Hepatocyte (in vitro differentiated cells): ENCODE data around the gene FKBP4. TPM values are rescaled to one million over a fixed set of nuclear protein-coding genes. Genes with fewer than 3 reads are reported as not detected.

Experiments used
- DNase-seq: peaks from one replicate; pipeline ENCODE4 v3.0.0-alpha.2; 2016; ENCODE audit warnings: low spot score
- H2AFZ ChIP-seq: fragments of 200-600 bp; sonication (generic); 2 replicates; pipeline ENCODE4 v1.6.0; 2016; ENCODE audit warnings: antibody characterized with exemption, mild to moderate bottlenecking
- H3K27ac ChIP-seq: fragments of 200-600 bp; sonication (generic); 2 replicates; pipeline ENCODE4 v1.5.1; 2016; ENCODE audit warnings: mild to moderate bottlenecking
- H3K27me3 ChIP-seq: fragments of 200-600 bp; sonication (generic); 2 replicates; pipeline ENCODE4 v1.6.1; 2016
- H3K36me3 ChIP-seq: fragments of 200-600 bp; sonication (generic); replicated peaks from 2 replicates; pipeline ENCODE4 v1.5.1; 2016; ENCODE audit warnings: low read depth; ENCODE audit not compliant: insufficient read depth
- H3K4me1 ChIP-seq: fragments of 200-600 bp; sonication (generic); 2 replicates; pipeline ENCODE4 v1.5.1; 2016; ENCODE audit warnings: mild to moderate bottlenecking, moderate library complexity; ENCODE audit not compliant: insufficient read depth
- H3K4me2 ChIP-seq: fragments of 200-600 bp; sonication (generic); 2 replicates; pipeline ENCODE4 v1.6.0; 2016
- H3K4me3 ChIP-seq: fragments of 200-600 bp; sonication (generic); 2 replicates; pipeline ENCODE4 v1.5.1; 2016; ENCODE audit warnings: mild to moderate bottlenecking
- H3K79me2 ChIP-seq: fragments of 200-600 bp; sonication (generic); 2 replicates; pipeline ENCODE4 v1.6.0; 2017; ENCODE audit warnings: mild to moderate bottlenecking
- H3K9me2 ChIP-seq: fragments of 200-600 bp; sonication (generic); replicated peaks from 2 replicates; pipeline ENCODE4 v1.6.0; 2017; ENCODE audit warnings: mild to moderate bottlenecking; ENCODE audit not compliant: insufficient read depth
- H3K9me3 ChIP-seq: fragments of 200-600 bp; sonication (generic); 2 replicates; pipeline ENCODE4 v1.5.1; 2016; ENCODE audit warnings: low read depth, mild to moderate bottlenecking
- H4K20me1 ChIP-seq: fragments of 200-600 bp; sonication (generic); 2 replicates; pipeline ENCODE4 v1.6.0; 2016; ENCODE audit warnings: mild to moderate bottlenecking; ENCODE audit not compliant: insufficient read depth, poor library complexity, severe bottlenecking
- CTCF ChIP-seq: fragments of 200-600 bp; sonication (generic); IDR thresholded peaks from 2 replicates; pipeline ENCODE4 v1.5.1; 2016; ENCODE audit warnings: antibody characterized with exemption, mild to moderate bottlenecking; ENCODE audit not compliant: poor library complexity
- EZH2 ChIP-seq: fragments of 200-600 bp; sonication (generic); IDR thresholded peaks from 2 replicates; pipeline ENCODE4 v1.6.1; 2016; ENCODE audit warnings: antibody characterized with exemption, mild to moderate bottlenecking, borderline replicate concordance
- EZH2phosphoT487 ChIP-seq: fragments of 200-600 bp; sonication (generic); IDR thresholded peaks from one replicate; pipeline ENCODE4 v1.6.1; 2018; ENCODE audit warnings: antibody characterized with exemption, mild to moderate bottlenecking, low read depth, moderate library complexity; ENCODE audit not compliant: unreplicated experiment, severe bottlenecking
- WGBS: methylation state at CpG from one replicate; pipeline ENCODE4 v1.1.6; 2016; ENCODE audit warnings: low lambda C conversion rate; ENCODE audit errors: missing lambda C conversion rate; 5-methylcytosine and 5-hydroxymethylcytosine counted together
- polyA plus RNA-seq: library from polyadenylated mRNA; unstranded; fragments of >200 nt; fragmentation: Nextera tagmentation; extraction: Ambion mirVana; gene quantifications from 2 replicates; pipeline ENCODE4 v1.2.1, GENCODE V29; 2016
- total RNA-seq: library from RNA; depleted of rRNA; stranded (reverse); fragments of >200 nt; gene quantifications from 2 replicates; pipeline ENCODE4 v1.2.3, GENCODE V29; 2014

The FKBP4 gene
- total and polyA plus RNA-seq, 2 experiments from 2014 or later: 52.1 to 77.9 TPM

- H2AFZ ChIP-seq: no peak overlapping the region
- no peaks in the 10 kb centered on the region for H3K9me3 ChIP-seq
- no peaks in the 10 kb centered on the region for H4K20me1 ChIP-seq
- TF ChIP-seq EZH2phosphoT487 (no peak), CTCF (no peak), EZH2 (no peak)
- no peak for DNase-seq
- 83% methylated on average over 19 of the region's 19 CpGs for WGBS
- H3K27ac ChIP-seq: no peak overlapping the region
- no peaks in the 10 kb centered on the region for H3K9me2 ChIP-seq
- H3K36me3 ChIP-seq: no peaks in the 10 kb centered on the region
- no peak overlapping the region for H3K4me3 ChIP-seq
- no peaks in the 10 kb centered on the region for H3K4me1 ChIP-seq
- no peak overlapping the region for H3K4me2 ChIP-seq
- H3K27me3 ChIP-seq: no peaks in the 10 kb centered on the region
- no peaks in the 10 kb centered on the region for H3K79me2 ChIP-seq
Observed at GRCh38 chr12:2773199-2773875, 21.4 kb upstream of the FKBP4 start.

- H3K27ac ChIP-seq: no peak overlapping the region
- H3K9me3 ChIP-seq: no peaks in the 10 kb centered on the region
- no peak overlapping the region for H3K4me2 ChIP-seq
- H4K20me1 ChIP-seq: no peaks in the 10 kb centered on the region
- H3K36me3 ChIP-seq: no peaks in the 10 kb centered on the region
- H3K27me3 ChIP-seq: peaks cover 3% of the 10 kb centered on the region
- no peak overlapping the region for H2AFZ ChIP-seq
- TF ChIP-seq CTCF (no peak), EZH2phosphoT487 (no peak), EZH2 (no peak)
- no peaks in the 10 kb centered on the region for H3K9me2 ChIP-seq
- DNase-seq: no peak
- H3K79me2 ChIP-seq: no peaks in the 10 kb centered on the region
- WGBS: 82% methylated on average over 8 of the region's 8 CpGs
- no peaks in the 10 kb centered on the region for H3K4me1 ChIP-seq
- no peak overlapping the region for H3K4me3 ChIP-seq
Observed at GRCh38 chr12:2775431-2775830, 19.3 kb upstream of the FKBP4 start.

- TF ChIP-seq CTCF (no peak), EZH2phosphoT487 (no peak), EZH2 (no peak)
- no peaks in the 10 kb centered on the region for H3K9me3 ChIP-seq
- peaks cover 3% of the 10 kb centered on the region for H3K27me3 ChIP-seq
- no peak overlapping the region for H3K4me3 ChIP-seq
- H3K27ac ChIP-seq: no peak overlapping the region
- no peaks in the 10 kb centered on the region for H3K36me3 ChIP-seq
- H3K4me2 ChIP-seq: no peak overlapping the region
- no peaks in the 10 kb centered on the region for H3K79me2 ChIP-seq
- H2AFZ ChIP-seq: no peak overlapping the region
- no peaks in the 10 kb centered on the region for H4K20me1 ChIP-seq
- H3K4me1 ChIP-seq: no peaks in the 10 kb centered on the region
- no peaks in the 10 kb centered on the region for H3K9me2 ChIP-seq
- DNase-seq: no peak
- 88% methylated on average over 20 of the region's 20 CpGs for WGBS
Observed at GRCh38 chr12:2776129-2776806, 18.5 kb upstream of the FKBP4 start.
